Mucosa of gallbladder (tissue), 1 donor: ENCODE results near the gene AATK. TPM values are rescaled to one million over a fixed set of nuclear protein-coding genes. Genes with fewer than 3 reads are reported as not detected.
"Not testable (repeated sequence)": the region's sequence is repeated elsewhere in the genome, so short reads cannot be mapped to it uniquely, and the experiment has no call there.

Source experiments
- DNase-seq: peaks from one replicate; pipeline ENCODE4 v3.0.0-alpha.2; 2020; ENCODE audit warnings: low spot score
- total RNA-seq: library from RNA; stranded (reverse); gene quantifications from one replicate; pipeline ENCODE4 v1.2.1, GENCODE V29; 2021
- donor health status: DM: no; HTN: no; CAD: no.

AATK gene
- total RNA-seq, 1 donor from 2014 or later: 14.2 TPM

DNA sequence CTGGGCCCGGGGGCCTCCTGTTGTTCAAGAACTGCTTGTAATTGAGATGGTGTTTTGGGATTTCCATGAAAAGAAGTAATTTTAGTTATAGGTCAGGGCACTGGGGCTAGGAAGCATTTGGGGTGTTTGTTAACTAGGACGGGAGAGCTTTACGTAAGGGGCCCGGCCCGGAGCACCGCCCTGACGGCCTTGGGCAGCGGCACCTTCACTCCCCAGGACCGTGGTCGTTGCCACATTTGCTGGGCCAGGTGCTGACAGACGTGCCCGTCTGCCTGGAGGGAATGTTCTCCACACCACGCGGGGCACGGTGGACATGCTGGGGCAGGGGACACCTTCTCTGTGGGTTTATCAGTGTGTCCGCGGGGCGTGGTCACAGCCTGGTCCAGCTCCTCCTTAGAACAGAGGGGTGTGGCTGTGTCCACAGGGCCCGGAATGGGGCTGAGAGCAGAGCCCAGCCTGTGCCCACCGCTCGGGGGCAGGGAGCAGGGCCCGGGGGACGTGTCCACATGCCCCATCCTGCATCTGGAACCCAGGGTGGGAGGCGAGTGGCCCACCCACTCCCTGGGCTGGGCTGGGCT, 73.4 kb downstream of the AATK start:
- no peak for DNase-seq

DNA sequence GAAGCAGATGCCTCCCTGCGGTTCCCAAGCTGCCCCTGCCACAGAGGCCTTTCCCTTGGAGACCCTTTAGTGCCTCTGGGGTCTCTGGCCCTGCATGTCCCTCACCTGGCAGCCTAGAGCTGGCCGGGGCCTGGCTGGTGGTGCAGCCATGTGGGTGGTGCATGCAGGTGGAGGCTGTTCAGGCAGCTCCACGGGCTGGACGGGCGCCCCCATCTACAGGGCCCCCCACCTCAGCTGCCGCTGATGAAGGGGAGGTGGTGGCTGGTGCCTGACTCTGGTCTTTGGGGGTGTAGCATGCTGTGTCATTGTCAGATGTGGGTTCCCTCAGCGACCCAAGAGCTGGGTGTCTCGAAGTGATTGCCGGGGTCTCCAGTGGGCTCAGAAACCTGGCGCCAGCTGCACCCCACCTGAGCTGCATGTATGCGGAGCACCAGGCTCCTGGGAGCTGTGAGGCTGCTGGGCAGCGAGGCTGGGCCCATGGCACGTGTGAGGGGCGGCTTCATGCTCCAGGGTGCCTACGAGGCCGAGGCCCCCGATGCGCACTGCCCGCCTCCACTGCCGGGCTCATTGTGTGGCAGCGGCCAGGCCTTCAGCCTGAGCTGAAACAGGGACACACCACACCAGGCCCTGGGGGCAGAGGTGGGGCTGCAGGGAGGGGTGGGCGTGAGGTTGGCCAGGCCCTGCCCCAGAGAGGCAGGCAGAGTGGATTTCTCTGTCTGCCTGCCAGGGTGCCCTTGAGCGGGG, 74.1 kb downstream of the AATK start:
- DNase-seq: no peak

DNA sequence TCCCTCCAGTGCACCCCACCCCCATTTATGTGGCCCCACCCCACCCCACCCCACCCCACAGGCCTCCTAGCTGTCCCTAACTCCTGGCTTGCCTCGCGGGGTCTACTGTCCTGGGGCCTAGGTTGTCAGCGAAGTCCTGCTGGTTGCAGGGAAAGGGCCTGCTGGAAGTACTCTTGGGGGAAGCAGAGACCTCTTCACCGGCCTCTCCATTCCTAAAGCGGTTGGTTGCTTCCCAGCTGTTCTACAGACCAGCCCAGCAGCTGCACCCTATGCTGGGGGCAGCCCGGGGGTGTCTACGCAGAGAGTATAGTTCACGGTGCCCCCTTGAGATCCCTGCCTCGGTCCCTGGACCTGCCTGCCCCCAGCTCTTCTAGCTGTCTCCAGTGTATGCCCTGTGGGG, 74.9 kb downstream of the AATK start:
- DNase-seq: no peak

DNA sequence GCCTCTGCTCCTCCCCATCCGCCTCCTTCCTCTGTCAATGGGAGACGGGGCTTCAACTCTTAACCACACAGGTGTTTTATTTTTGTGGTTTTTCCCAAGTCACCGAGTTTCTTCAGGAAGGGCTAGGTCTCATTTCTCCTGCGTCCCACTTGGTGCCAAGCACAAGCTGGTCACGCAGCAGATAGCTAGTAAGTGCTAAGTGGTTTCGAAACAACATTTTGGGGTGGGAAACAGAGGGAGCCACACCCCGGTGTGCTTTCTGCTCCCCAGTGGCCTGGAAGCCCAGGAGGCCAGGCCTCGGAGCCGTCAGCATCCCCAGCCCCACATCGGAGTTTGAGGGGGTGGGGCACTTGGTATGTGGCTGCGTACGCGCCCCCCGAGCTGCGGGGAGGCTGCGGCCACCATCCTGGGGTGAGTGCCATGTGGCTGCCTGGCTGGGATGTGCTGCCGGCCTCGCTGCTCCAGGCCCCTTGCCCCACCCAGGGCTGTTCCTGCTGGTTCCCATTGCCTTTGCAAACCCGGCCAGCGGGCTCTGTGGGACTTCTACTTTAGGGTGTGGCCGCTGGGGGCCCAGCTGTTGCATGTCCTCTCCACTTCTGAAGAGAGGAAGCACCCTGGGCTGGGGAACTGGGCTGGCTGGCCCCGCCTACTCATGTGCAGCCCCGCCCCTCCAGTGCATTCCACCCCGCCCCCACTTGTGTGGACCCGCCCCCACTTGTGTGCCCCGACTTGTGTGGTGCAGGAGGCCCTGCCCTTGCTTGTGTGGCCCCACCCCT, 75.5 kb downstream of the AATK start:
- DNase-seq: no peak

DNA sequence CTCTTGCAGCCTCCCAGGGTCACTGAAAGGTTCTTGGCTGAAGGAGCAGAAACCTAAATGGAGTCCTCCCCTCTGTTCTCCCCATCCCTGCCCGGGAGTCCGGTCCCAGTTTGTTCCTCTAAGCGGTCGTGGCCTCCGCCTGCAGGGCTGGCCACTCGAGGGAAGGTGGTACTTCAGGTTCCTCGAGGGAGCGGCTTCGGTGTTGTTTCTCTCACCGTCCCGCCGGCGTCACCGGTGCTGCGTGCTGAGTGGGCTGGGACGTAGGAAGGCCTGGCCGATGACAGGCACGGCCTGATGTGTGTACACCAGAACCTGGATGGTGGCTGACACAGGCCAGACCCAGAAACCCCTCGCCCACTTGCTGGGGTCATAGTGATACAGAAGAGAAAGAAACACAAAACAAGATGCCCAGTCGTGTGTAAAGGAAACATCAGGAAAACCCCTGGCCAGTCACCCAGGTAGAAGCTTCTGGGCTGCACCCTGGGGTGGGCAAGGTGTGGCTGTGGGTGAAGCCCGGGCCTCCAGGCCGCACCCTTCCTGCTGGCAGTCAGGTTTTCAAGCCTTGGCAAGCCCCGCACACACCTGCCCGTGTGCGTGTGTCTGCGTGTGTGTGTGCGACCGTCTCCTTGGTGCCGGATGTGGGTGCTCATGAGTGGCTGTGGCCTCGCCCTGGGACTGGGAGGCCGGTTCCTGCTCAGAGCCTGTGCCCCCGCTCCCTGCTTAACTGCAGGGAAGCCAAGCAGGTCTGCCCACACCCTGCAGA, 79.1 kb downstream of the AATK start:
- no peak for DNase-seq

DNA sequence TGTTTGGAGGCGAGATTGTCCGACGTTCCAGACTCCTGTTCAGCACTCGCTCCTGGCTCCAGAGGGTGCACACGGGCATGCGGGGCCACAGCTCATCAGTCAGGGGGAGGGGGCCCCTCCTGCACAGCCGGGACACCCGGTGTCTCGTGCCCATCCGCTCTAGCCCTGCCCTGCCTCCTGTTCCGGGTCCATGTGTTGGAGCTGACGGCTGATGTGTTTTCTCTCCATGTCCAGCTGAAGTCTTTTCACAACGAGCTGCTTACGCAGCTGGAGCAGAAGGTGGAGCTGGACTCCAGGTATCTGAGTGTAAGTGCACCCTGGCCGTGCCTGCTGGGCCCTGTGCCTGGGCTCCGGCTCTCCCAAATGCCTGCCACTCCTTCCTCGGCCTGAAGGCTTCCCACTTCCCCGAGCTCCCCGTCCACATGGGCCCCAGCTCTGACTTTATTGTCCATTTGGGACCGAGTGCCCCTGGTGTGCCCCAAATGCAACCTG, 80.6 kb downstream of the AATK start:
- no peak for DNase-seq

DNA sequence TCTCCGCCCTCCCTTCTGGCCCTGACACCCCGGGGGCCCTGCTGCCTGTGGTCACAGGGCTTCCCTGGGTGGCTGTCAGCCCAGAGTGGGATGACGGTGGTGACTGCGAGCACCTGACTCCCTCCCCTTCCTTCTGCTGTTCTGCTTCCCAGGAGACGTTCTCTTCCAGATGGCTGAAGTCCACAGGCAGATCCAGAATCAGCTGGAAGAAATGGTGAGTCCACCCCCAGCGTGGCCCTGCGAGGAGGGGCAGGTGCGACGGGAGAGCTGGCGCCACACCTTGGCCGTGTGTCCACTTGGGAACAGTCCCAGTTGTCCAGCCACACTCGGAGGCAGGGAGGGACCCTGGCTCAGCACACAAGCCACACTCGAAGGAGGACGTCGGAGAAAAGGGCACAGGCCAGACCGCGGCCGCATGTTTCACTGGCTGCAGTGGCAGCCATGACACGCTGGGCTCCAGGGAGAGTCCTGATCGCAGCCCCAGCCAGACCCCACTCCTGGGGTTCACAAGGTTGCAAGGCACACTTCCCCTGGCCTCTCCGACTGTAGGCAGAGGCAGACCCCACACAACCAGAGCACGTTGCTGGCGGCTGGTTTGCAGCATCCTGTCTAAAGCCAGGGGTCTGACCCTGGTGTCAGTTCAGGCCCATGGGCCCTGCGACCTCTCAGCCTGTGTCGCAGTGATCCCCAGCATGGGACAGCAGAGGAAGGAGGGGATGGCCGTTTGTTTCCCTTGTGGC, 81.2 kb downstream of the AATK start:
- DNase-seq: peak; percentile 89

DNA sequence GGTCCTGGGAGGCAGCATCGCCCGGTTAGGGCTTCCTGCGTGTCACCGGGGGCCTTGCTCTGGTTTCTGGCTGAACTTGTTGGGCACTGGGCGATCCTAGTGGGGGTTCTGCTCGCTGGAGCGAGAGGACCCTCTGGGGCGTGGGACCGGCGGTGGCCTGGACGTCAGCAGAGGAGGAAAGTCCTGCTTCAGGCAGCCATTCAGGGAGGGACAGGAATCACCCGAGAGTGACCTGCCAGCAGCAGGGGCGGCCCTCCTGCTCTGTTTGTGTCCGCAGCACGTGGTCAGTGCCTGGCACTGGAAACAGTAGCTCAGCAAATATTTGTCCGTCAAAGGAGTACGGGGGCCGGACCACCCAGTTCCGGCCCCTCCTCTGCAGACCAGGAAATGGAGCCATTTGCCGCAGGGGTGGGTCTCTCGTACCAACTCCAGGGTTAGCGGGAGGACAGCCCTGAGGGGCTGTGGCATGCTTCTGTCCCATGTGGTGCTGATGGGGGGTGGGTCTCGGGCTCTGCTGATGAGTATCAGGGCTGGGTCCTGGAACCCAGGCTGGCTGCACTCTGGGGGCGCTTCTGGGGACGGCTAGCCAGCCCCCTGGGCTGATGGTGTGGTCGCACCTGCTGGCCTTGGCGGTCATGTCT, 82.8 kb downstream of the AATK start:
- peak; percentile 82 for DNase-seq

DNA sequence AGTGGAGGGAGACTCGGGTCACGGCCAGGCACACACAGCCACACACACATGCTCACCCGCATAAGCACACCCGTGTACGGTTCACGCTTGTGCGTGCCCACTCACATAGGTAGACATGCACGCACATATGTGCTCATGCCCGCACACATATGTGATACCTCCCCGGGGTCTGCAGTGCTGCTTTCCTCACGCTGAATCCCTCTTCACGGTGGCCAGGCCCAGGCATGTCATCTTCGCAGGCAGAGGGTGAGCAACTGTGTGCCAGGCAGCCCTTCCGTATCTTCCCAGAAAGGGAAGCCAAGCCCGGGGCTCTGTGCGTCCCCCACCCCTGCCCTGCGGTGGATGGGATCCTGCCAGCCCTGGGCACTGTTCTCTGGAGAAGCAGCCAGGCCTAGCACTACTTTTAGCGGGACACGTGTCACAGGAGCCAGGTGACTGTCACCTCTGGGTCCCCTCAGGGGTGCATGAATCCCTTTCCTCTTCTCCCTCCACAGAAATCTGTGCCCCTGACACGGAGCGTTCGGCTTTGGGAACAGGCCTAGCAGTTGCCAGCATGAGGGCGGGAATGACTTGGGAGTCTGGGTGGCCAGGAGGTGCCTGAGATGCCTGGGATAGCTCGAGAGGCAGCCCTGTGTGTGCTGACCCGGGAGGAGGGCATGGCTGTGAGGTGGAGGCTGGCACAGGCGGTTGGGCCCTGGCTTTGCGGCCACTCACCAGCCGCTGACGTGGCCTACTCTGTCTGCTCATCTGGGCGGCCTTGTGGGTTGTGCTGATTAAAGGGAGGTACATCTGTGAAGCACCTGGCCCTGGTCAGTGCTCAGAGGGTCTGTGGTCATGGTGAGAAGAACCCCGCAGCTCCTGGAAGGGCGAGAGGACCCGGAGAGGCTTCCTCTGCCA, 83.6 kb downstream of the AATK start:
- no peak for DNase-seq

DNA sequence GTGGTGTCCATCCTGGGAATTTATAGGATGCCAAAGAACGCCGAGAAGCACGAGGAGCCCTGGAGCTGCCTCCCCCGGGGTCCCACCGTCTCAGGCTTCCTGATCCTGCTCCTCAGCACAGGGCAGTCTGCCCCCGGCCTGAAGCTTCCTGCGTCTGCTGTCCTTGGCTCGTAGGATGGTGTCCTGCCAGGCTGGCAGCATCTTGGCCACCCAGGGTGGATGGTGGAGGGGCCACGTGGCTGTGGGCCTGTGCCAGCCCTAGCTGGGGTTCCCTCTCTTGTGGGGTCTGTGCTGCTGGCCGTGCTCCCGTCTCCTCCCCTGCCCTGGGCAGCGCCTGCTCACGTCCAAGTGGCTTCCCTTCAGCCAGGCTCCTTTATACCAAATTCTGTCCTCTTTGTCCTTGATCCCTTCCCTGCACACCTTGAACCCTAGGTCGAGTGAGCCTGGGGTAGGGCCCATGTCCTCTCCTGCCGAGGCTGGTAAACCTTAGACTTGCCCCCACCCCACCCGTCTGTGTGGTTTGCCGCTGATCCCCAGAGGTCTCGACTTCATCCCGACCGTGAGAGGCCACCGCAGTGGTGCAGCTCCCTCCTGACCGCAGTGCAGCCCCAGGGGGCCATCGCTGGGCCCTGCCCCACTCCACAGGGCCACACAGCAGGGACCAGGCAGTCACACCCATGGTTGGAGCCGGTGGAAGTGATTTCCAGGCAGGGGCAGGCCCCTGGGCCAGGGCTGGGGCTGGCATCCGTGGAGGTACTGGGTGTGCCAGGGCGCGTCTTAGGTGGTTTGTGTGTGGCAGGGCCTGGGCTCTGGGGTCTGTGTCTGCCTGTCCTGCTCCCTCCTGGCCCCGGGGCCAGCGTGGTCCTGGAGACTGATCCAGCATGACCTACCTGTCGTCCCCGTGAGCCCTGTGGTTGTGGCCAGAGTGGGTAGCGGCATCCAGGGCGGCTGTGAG, 84.5 kb downstream of the AATK start:
- DNase-seq: no peak

DNA sequence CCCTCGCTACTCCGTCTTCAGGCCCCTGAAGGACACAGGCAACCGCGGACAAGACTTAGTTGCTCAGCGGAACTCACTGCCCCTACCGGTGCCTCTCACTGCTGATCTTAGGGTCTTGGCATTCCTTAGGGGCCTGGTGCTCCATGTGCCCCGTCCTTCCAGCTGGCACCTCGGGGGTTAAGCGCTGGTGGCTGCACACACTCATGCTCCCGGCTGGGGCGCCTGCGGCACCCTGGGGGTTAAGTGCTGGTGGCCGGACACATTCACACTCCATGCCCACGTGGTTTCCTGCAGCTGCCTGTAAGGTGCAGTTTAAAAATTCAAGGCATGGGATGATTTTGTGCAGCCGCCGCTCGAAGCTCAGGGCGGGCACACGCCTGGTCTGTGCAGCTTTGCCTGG, 86.0 kb downstream of the AATK start:
- no peak for DNase-seq

DNA sequence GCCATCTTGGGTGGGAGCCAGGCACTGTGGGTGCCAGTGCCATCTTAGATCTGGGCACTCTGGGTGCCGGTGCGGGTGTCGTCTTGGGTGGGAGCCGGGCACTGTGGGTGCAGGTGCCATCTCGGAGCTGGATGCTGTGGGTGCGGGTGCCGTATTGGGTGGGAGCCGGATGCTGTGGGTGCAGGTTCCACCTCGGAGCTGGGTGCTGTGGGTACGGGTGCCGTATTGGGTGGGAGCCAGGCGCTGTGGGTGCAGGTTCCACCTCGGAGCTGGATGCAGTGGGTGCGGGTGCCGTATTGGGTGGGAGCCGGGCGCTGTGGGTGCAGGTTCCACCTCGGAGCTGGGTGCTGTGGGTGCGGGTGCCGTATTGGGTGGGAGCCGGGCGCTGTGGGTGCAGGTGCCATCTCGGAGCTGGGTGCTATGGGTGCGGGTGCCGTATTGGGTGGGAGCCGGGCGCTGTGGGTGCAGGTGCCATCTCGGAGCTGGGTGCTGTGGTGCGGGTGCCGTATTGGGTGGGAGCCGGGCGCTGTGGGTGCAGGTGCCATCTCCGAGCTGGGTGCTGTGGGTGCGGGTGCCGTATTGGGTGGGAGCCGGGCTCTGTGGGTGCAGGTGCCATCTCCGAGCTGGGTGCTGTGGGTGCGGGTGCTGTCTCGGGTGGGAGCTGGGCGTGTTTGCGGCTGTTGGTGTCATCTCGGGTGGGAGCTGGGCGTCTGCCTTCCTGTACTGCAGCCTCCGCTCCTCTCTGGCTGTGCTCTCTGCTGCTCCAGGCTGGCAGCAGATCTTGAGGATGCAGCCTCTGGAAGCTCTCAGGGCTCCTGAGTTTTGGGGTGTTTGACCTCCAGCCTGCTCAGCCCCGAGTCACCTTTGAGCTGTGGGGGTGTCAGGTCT, 87.8 kb downstream of the AATK start:
- not testable (repeated sequence) for DNase-seq

DNA sequence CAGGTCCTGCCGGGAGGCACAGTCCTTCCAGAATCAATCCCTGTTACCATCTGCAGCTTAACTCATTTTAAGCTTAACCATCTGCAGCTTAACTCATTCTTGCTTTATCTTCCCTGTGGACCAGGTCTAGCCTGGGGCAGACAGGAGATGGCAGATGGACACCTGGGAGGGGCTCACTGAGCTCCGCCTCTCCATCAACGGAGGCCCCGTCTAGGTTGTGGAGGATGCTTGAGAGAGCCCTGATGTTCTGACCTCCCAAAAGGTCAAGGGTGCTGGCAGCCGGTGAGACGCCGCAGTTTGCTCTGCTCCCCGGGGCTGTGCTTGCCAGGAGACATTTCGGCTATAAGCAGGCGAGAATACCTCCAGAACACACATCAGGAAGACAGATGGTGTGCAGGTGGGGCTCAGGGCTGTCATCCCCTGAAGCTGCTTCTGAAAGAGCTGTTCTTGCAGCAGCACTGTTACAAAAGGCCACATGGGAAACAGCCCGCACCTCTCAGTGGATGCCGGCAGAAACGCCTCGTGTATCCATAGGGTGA, 89.8 kb downstream of the AATK start:
- no peak for DNase-seq

DNA sequence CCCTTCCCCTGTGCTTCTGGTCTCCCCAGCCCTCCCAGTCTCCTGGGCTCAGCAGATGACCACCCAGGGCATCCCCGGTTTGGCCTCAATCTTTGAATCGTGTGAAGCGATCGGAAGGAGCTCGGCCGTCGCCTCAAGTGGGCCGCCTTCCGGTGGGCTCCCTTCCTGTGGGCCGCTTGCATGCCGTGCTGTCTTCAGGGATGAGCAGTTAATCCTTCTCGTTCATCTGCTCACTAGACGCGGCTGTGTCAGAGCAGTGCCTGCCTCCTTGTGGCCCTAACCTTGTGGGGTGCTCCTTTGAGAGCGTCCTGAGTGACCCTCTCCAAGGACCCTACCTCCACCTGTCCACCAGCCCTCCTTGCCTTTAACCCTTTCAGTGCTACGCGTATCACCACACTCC, 90.7 kb downstream of the AATK start:
- DNase-seq: no peak

DNA sequence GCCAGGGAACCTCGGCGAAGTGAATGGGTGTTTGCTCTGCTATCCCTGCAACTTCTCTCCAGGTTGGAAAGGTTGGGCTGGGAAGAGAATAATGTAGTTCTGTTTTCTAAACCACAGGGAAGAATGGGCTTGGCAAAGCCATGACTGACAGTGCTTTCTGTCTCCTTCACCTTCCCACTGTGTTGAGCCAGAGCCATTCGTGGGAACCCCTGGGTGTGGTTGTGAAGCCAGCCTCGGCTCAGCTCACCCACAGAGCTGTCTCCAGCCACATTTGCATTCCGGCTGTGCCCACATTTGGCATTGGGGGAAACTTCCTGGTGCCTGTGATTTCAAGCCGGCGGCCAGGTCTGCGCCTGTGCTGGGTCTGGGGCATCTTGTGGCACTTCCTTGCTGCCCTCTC, 91.1 kb downstream of the AATK start:
- DNase-seq: no peak

DNA sequence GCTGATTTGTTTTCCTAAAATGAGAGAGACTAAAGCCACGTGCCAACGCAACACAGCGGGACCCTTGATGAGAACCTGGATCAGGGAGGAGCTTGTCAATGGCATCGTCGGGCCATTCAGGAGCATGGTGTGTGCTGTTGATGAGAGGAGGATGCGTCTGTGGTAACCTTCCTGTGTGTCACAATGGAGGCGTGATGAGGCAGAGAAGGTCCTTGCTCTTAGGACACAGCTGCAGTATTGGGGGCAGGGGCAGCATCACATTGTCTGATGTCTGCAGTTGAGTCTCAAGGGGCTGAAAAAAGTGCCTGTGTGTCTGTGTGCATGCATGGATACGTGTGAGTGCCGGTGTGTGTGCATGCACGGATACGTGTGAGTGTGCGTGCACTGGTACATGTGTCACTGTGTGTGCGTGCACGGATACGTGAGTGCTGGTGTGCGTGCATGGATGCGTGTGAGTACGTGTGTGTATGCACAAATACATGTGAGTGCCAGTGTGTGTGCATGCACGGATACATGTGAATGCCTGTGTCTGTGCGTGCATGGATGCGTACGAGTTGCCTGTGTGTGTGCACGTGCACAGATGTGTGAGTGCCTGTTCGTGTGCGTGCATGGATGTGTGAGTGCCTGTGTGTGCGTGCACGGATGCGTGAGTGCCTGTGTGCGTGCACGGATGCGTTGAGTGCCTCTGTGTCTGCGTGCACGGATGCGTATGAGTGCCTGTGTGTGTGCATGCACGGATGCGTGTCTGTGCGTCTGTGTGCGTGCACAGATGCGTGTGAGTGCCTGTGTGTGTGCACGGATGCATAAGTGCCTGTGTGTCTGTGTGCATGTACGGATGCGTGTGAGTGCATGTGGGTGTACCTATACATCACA, 91.8 kb downstream of the AATK start:
- no peak for DNase-seq
